Neural crest cell (in vitro differentiated cells): ENCODE measurements around the gene CHST11. TPM values are rescaled to one million over a fixed set of nuclear protein-coding genes. Genes with fewer than 3 reads are reported as not detected.

Experiments used
- DNase-seq: peaks from one replicate; pipeline ENCODE4 v3.0.0; 2021; ENCODE audit warnings: low read depth, mixed read lengths, low spot score
- H3K27ac Mint-ChIP-seq: one replicate; pipeline ENCODE4 v1.8.0; 2021; ENCODE audit warnings: mild to moderate bottlenecking, mixed read lengths; ENCODE audit not compliant: unreplicated experiment
- H3K27me3 Mint-ChIP-seq: 2 replicates; pipeline ENCODE4 v1.8.0; 2021; ENCODE audit warnings: low read depth, mild to moderate bottlenecking, mixed read lengths
- H3K36me3 Mint-ChIP-seq: 2 replicates; pipeline ENCODE4 v1.8.0; 2021; ENCODE audit warnings: low read depth, mild to moderate bottlenecking, mixed read lengths
- H3K4me1 Mint-ChIP-seq: 2 replicates; pipeline ENCODE4 v1.8.0; 2021; ENCODE audit warnings: mixed read lengths
- H3K4me3 Mint-ChIP-seq: one replicate; pipeline ENCODE4 v1.8.0; 2021; ENCODE audit warnings: mild to moderate bottlenecking, mixed read lengths
- H3K9me3 Mint-ChIP-seq: 2 replicates; pipeline ENCODE4 v1.8.0; 2021; ENCODE audit warnings: mixed read lengths
- CTCF ChIP-seq: fragments of 200-600 bp; sonication (generic); conservative IDR thresholded peaks from 2 replicates; pipeline ENCODE4 v1.5.0; 2021; ENCODE audit warnings: antibody characterized with exemption, mild to moderate bottlenecking
- total RNA-seq: library from RNA; stranded (reverse); gene quantifications from 2 replicates; pipeline ENCODE4 v1.2.1, GENCODE V29; 2021

Gene CHST11
- total RNA-seq, 1 donor from 2014 or later, result 10.0 TPM

- Mint-ChIP-seq H3K27ac (no peak overlapping the region), H3K4me3 (no peak overlapping the region), H3K9me3 (peaks cover 4% of the 10 kb centered on the region), H3K27me3 (no peaks in the 10 kb centered on the region), H3K4me1 (no peaks in the 10 kb centered on the region), H3K36me3 (peaks cover 4% of the 10 kb centered on the region)
- TF ChIP-seq CTCF, result no peak
- DNase-seq, result no peak
Measured at GRCh38 chr12:104695453-104696148, 238.9 kb downstream of the CHST11 start.

- no peak for TF ChIP-seq CTCF
- H3K27ac Mint-ChIP-seq, result no peak overlapping the region
- no peak for DNase-seq
- no peak overlapping the region for H3K4me3 Mint-ChIP-seq
- H3K27me3 Mint-ChIP-seq, result no peaks in the 10 kb centered on the region
- peaks cover 4% of the 10 kb centered on the region for H3K36me3 Mint-ChIP-seq
- H3K4me1 Mint-ChIP-seq, result no peaks in the 10 kb centered on the region
- peaks cover 4% of the 10 kb centered on the region for H3K9me3 Mint-ChIP-seq
Measured at GRCh38 chr12:104697186-104697585, 240.4 kb downstream of the CHST11 start.

GRCh38 chr12:104698871-104699270 lies 242.1 kb downstream of the CHST11 start:
- peaks cover 13% of the 10 kb centered on the region for H3K4me1 Mint-ChIP-seq
- H3K36me3 Mint-ChIP-seq, result no peaks in the 10 kb centered on the region
- TF ChIP-seq CTCF, result no peak
- no peak overlapping the region for H3K4me3 Mint-ChIP-seq
- DNase-seq, result no peak
- H3K9me3 Mint-ChIP-seq, result no peaks in the 10 kb centered on the region
- no peak overlapping the region for H3K27ac Mint-ChIP-seq
- H3K27me3 Mint-ChIP-seq, result peaks cover 4% of the 10 kb centered on the region

GRCh38 chr12:104699489-104700190 lies 242.9 kb downstream of the CHST11 start:
- no peaks in the 10 kb centered on the region for H3K36me3 Mint-ChIP-seq
- H3K9me3 Mint-ChIP-seq, result no peaks in the 10 kb centered on the region
- H3K27ac Mint-ChIP-seq, result no peak overlapping the region
- no peak overlapping the region for H3K4me3 Mint-ChIP-seq
- H3K4me1 Mint-ChIP-seq, result peaks cover 19% of the 10 kb centered on the region
- no peak for TF ChIP-seq CTCF
- H3K27me3 Mint-ChIP-seq, result peaks cover 4% of the 10 kb centered on the region
- DNase-seq, result no peak

- H3K4me3 Mint-ChIP-seq, result no peak overlapping the region
- peaks cover 4% of the 10 kb centered on the region for H3K27me3 Mint-ChIP-seq
- DNase-seq, result no peak
- no peak overlapping the region for H3K27ac Mint-ChIP-seq
- peaks cover 25% of the 10 kb centered on the region for H3K4me1 Mint-ChIP-seq
- no peaks in the 10 kb centered on the region for H3K9me3 Mint-ChIP-seq
- no peak for TF ChIP-seq CTCF
- H3K36me3 Mint-ChIP-seq, result no peaks in the 10 kb centered on the region
Measured at GRCh38 chr12:104700324-104700723, 243.6 kb downstream of the CHST11 start.
